Measurements from ENCODE around the gene OTUB2. TPM values are rescaled to one million over a fixed set of nuclear protein-coding genes. Genes with fewer than 3 reads are reported as not detected.

Gene OTUB2
- polyA plus RNA-seq, 1 of the 3 experiments (the other 2 are of a cell fraction): 1.4 TPM

- Histone ChIP-seq H3K27me3 (ENCODE audit: insufficient read depth) (no peaks in the 10 kb centered on the region), H3K4me1 (ENCODE audit: control insufficient read depth in 1 of 2, insufficient read depth in 2 of 2, low read depth in 1 of 2, low read length in 1 of 2) (peaks cover 0 to 3% of the 10 kb centered on the region in 2 experiments; a peak in 1 of 4 replicates), H2AFZ (ENCODE audit: low read depth) (no peak overlapping the region), H3K9me3 (no peaks in the 10 kb centered on the region), H3K4me3 (ENCODE audit: low read depth in 2 of 2, low read length in 1 of 2) (no peak overlapping the region), H3K27ac (ENCODE audit: low read depth in 2 of 2, low read length in 1 of 2) (no peak overlapping the region), H3K36me3 (replicated peaks in 1 of 2; ENCODE audit: control insufficient read depth in 1 of 2, insufficient read depth in 2 of 2, low read length in 1 of 2) (no peaks in the 10 kb centered on the region), H3K9me2 (no peaks in the 10 kb centered on the region), H3K9ac (no peak overlapping the region), H3K79me2 (ENCODE audit: insufficient read depth) (no peaks in the 10 kb centered on the region), H4K20me1 (ENCODE audit: insufficient read depth) (no peaks in the 10 kb centered on the region), H3K4me2 (no peak overlapping the region), H3F3A (replicated peaks; ENCODE audit: insufficient read depth) (no peaks in the 10 kb centered on the region)
- WGBS (ENCODE audit: low lambda C conversion rate): 59% methylated on average over 3 of the region's 3 CpGs
- TF ChIP-seq MEF2A (IDR thresholded peaks at IDR 0.05; ENCODE audit: borderline replicate concordance, low read depth) (no peak), NFIC (IDR thresholded peaks at IDR 0.05; ENCODE audit: borderline replicate concordance) (no peak), TCF12 (IDR thresholded peaks at IDR 0.05) (no peak), EP300 (IDR thresholded peaks at IDR 0.05; ENCODE audit: borderline replicate concordance in 1 of 2, low read depth in 1 of 2, low read length in 1 of 2) (no peak), ZBTB33 (IDR thresholded peaks at IDR 0.05; ENCODE audit: borderline replicate concordance, low read depth) (no peak), SMC3 (IDR thresholded peaks at IDR 0.05; ENCODE audit: low read depth, low read length) (no peak)
- TF ChIP-seq, protein P1, sequence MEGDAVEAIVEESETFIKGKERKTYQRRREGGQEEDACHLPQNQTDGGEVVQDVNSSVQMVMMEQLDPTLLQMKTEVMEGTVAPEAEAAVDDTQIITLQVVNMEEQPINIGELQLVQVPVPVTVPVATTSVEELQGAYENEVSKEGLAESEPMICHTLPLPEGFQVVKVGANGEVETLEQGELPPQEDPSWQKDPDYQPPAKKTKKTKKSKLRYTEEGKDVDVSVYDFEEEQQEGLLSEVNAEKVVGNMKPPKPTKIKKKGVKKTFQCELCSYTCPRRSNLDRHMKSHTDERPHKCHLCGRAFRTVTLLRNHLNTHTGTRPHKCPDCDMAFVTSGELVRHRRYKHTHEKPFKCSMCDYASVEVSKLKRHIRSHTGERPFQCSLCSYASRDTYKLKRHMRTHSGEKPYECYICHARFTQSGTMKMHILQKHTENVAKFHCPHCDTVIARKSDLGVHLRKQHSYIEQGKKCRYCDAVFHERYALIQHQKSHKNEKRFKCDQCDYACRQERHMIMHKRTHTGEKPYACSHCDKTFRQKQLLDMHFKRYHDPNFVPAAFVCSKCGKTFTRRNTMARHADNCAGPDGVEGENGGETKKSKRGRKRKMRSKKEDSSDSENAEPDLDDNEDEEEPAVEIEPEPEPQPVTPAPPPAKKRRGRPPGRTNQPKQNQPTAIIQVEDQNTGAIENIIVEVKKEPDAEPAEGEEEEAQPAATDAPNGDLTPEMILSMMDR (IDR thresholded peaks at IDR 0.05): no peak
- CTCF ChIA-PET: no interaction called here
- DNase-seq: no peak
- POLR2A ChIA-PET: no interaction called here
These were observed 17.9 kb upstream of the OTUB2 start for GRCh38 chr14:94008234-94008633.

DNA sequence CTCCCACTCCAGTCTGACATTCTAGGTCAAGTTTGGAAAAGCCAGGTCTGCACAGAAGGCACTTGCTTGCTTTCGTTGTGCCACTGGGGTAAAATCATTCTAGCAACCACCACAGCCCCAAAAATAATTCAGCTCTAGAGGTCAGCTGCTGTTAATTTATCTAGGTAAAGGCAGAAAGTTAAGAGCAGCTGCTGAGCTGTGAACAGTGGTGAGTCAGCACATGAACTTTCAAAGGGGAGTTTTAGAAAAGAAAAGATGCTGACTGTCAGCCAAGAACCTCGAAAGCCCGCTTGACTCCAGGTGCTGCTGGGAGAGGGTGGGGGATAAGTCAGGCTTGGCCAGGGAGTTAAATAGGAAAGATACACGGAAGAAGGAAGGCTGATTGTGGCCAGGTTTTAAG lies 16.4 kb upstream of the OTUB2 start:
- ChIA-PET CTCF (interaction anchor here (0.9 to 1.8 kb wide), 2 partner anchors 70 to 127 kb away, joined by 3 to 8 read pairs; no protein-coding TSS in a partner anchor), POLR2A (no interaction called here)
- Histone ChIP-seq H3K27ac (ENCODE audit: low read depth in 2 of 2, low read length in 1 of 2) (no peak overlapping the region), H3K9me2 (no peaks in the 10 kb centered on the region), H3F3A (replicated peaks; ENCODE audit: insufficient read depth) (no peaks in the 10 kb centered on the region), H4K20me1 (ENCODE audit: insufficient read depth) (no peaks in the 10 kb centered on the region), H3K36me3 (replicated peaks in 1 of 2; ENCODE audit: control insufficient read depth in 1 of 2, insufficient read depth in 2 of 2, low read length in 1 of 2) (no peaks in the 10 kb centered on the region), H2AFZ (ENCODE audit: low read depth) (no peak overlapping the region), H3K4me3 (ENCODE audit: low read depth in 2 of 2, low read length in 1 of 2) (no peak overlapping the region), H3K9ac (no peak overlapping the region), H3K79me2 (ENCODE audit: insufficient read depth) (no peaks in the 10 kb centered on the region), H3K9me3 (no peaks in the 10 kb centered on the region), H3K4me2 (peak overlapping the region; percentile 40), H3K4me1 (ENCODE audit: control insufficient read depth in 1 of 2, insufficient read depth in 2 of 2, low read depth in 1 of 2, low read length in 1 of 2) (peaks cover 0 to 3% of the 10 kb centered on the region in 2 experiments; a peak in 1 of 4 replicates), H3K27me3 (ENCODE audit: insufficient read depth) (no peaks in the 10 kb centered on the region)
- DNase-seq: no peak
- WGBS (ENCODE audit: low lambda C conversion rate): 24% methylated on average over 4 of the region's 4 CpGs
- TF ChIP-seq FOSL2 (IDR thresholded peaks at IDR 0.05; ENCODE audit: borderline replicate concordance, low read depth): peak; percentile 48; the same call in 1 of the 2 replicates
- TF ChIP-seq MXI1 (IDR thresholded peaks at IDR 0.05; ENCODE audit: low read depth, low read length): no peak
- peak; percentile 72 for TF ChIP-seq JUND (IDR thresholded peaks at IDR 0.05)
- TF ChIP-seq RXRA (IDR thresholded peaks at IDR 0.05; ENCODE audit: borderline replicate concordance, low read depth): peak; percentile 31; the same call in 1 of the 2 replicates
- TF ChIP-seq MAX (IDR thresholded peaks at IDR 0.05; ENCODE audit: low read depth): 0 out of 2 replicates have a peak, but pooled peaks have one; percentile 25
- no peak for TF ChIP-seq GABPA (IDR thresholded peaks at IDR 0.05; ENCODE audit: low read depth)
- TF ChIP-seq NFIC (IDR thresholded peaks at IDR 0.05; ENCODE audit: borderline replicate concordance): peak; percentile 69; the same call in 1 of the 2 replicates
- TF ChIP-seq ZBTB33 (IDR thresholded peaks at IDR 0.05; ENCODE audit: borderline replicate concordance, low read depth): no peak
- no peak for TF ChIP-seq NRF1 (IDR thresholded peaks at IDR 0.05; ENCODE audit: low read depth, low read length)
- TF ChIP-seq GATA2 (CRISPR knock-in tag; IDR thresholded peaks at IDR 0.05): no peak
- TF ChIP-seq TEAD4 (IDR thresholded peaks at IDR 0.05; ENCODE audit: borderline replicate concordance, insufficient read depth): no peak
- TF ChIP-seq, protein P1 (IDR thresholded peaks at IDR 0.05): no peak
